Measurements from ENCODE around the gene OR52E4.

The OR52E4 gene

GRCh38 chr11:5878564-5878963, 1.9 kb upstream of the OR52E4 start:
- WGBS, 2 experiments = 90% methylated on average over 2 of the region's 2 CpGs; no CpG with 5 or more reads in 1 of the 2 experiments
- no peaks in the 10 kb centered on the region for H3K36me3 ChIP-seq (ENCODE audit: control insufficient read depth, insufficient read depth, low read length)
- H3K9me3 ChIP-seq (ENCODE audit: control insufficient read depth, low read length) = no peaks in the 10 kb centered on the region
- no peak overlapping the region for H3K4me3 ChIP-seq (ENCODE audit: insufficient read depth, low read depth, low read length)
- H3K4me1 ChIP-seq (ENCODE audit: control insufficient read depth, insufficient read depth, low read length) = no peaks in the 10 kb centered on the region
- no peak overlapping the region for H3K27ac ChIP-seq (ENCODE audit: insufficient read depth, low read depth, low read length, poor library complexity, severe bottlenecking)
- H3K27me3 ChIP-seq (ENCODE audit: control insufficient read depth, insufficient read depth, low read length, poor library complexity, severe bottlenecking) = no peaks in the 10 kb centered on the region

GRCh38 chr11:5881756-5882155, 1.3 kb downstream of the OR52E4 start:
- H3K27me3 ChIP-seq (ENCODE audit: control insufficient read depth, insufficient read depth, low read length, poor library complexity, severe bottlenecking) = no peaks in the 10 kb centered on the region
- H3K4me1 ChIP-seq (ENCODE audit: control insufficient read depth, insufficient read depth, low read length) = no peaks in the 10 kb centered on the region
- H3K36me3 ChIP-seq (ENCODE audit: control insufficient read depth, insufficient read depth, low read length) = no peaks in the 10 kb centered on the region
- no peak overlapping the region for H3K4me3 ChIP-seq (ENCODE audit: insufficient read depth, low read depth, low read length)
- H3K27ac ChIP-seq (ENCODE audit: insufficient read depth, low read depth, low read length, poor library complexity, severe bottlenecking) = no peak overlapping the region
- H3K9me3 ChIP-seq (ENCODE audit: control insufficient read depth, low read length) = no peaks in the 10 kb centered on the region

GRCh38 chr11:5887172-5887571, 6.7 kb downstream of the OR52E4 start:
- 95 to 100% methylated on average over 2 of the region's 3 CpGs for WGBS, 2 experiments
- Histone ChIP-seq H3K9me3 (ENCODE audit: control insufficient read depth, low read length) (no peaks in the 10 kb centered on the region), H3K27ac (ENCODE audit: insufficient read depth, low read depth, low read length, poor library complexity, severe bottlenecking) (no peak overlapping the region), H3K36me3 (ENCODE audit: control insufficient read depth, insufficient read depth, low read length) (no peaks in the 10 kb centered on the region), H3K4me3 (ENCODE audit: insufficient read depth, low read depth, low read length) (no peak overlapping the region), H3K27me3 (ENCODE audit: control insufficient read depth, insufficient read depth, low read length, poor library complexity, severe bottlenecking) (no peaks in the 10 kb centered on the region), H3K4me1 (ENCODE audit: control insufficient read depth, insufficient read depth, low read length) (no peaks in the 10 kb centered on the region)

- 92 to 100% methylated on average over 1 of the region's 1 CpG for WGBS, 2 experiments
- H3K4me1 ChIP-seq (ENCODE audit: control insufficient read depth, insufficient read depth, low read length) = no peaks in the 10 kb centered on the region
- H3K27ac ChIP-seq (ENCODE audit: insufficient read depth, low read depth, low read length, poor library complexity, severe bottlenecking) = no peak overlapping the region
These were observed 7.2 kb downstream of the OR52E4 start for GRCh38 chr11:5887661-5888060.

GRCh38 chr11:5891216-5891800, 10.9 kb downstream of the OR52E4 start:
- WGBS, 2 experiments = 81 to 82% methylated on average over 3 to 4 of the region's 4 CpGs

More at GRCh38 chr11:5887661-5888060, 7.2 kb downstream of the OR52E4 start:
- H3K9me3 ChIP-seq (ENCODE audit: control insufficient read depth, low read length) = no peaks in the 10 kb centered on the region
- no peak overlapping the region for H3K4me3 ChIP-seq (ENCODE audit: insufficient read depth, low read depth, low read length)
- no peaks in the 10 kb centered on the region for H3K36me3 ChIP-seq (ENCODE audit: control insufficient read depth, insufficient read depth, low read length)
- H3K27me3 ChIP-seq (ENCODE audit: control insufficient read depth, insufficient read depth, low read length, poor library complexity, severe bottlenecking) = no peaks in the 10 kb centered on the region

GRCh38 chr11:5892908-5893307, 12.5 kb downstream of the OR52E4 start, which contains the start of gene OR52E5:
TSS of gene OR52E5 (plus strand) at chr11:5893208. CDS start at chr11:5900777, 7,569 bp downstream.
- no peaks in the 10 kb centered on the region for H3K36me3 ChIP-seq (ENCODE audit: control insufficient read depth, insufficient read depth, low read length)
- 91 to 92% methylated on average over 3 of the region's 3 CpGs for WGBS, 2 experiments
- H3K27me3 ChIP-seq (ENCODE audit: control insufficient read depth, insufficient read depth, low read length, poor library complexity, severe bottlenecking) = no peaks in the 10 kb centered on the region
- H3K9me3 ChIP-seq (ENCODE audit: control insufficient read depth, low read length) = no peaks in the 10 kb centered on the region
- H3K27ac ChIP-seq (ENCODE audit: insufficient read depth, low read depth, low read length, poor library complexity, severe bottlenecking) = no peak within 1 kb of the TSS
- H3K4me3 ChIP-seq (ENCODE audit: insufficient read depth, low read depth, low read length) = no peak within 1 kb of the TSS
- H3K4me1 ChIP-seq (ENCODE audit: control insufficient read depth, insufficient read depth, low read length) = no peaks in the 10 kb centered on the region

More at GRCh38 chr11:5891216-5891800, 10.9 kb downstream of the OR52E4 start:
- H3K27ac ChIP-seq (ENCODE audit: insufficient read depth, low read depth, low read length, poor library complexity, severe bottlenecking) = no peak overlapping the region
- H3K36me3 ChIP-seq (ENCODE audit: control insufficient read depth, insufficient read depth, low read length) = no peaks in the 10 kb centered on the region
- no peak overlapping the region for H3K4me3 ChIP-seq (ENCODE audit: insufficient read depth, low read depth, low read length)
- H3K4me1 ChIP-seq (ENCODE audit: control insufficient read depth, insufficient read depth, low read length) = no peaks in the 10 kb centered on the region
- no peaks in the 10 kb centered on the region for H3K27me3 ChIP-seq (ENCODE audit: control insufficient read depth, insufficient read depth, low read length, poor library complexity, severe bottlenecking)
- no peaks in the 10 kb centered on the region for H3K9me3 ChIP-seq (ENCODE audit: control insufficient read depth, low read length)

GRCh38 chr11:5899534-5899933, 19.1 kb downstream of the OR52E4 start:
- Histone ChIP-seq H3K27ac (ENCODE audit: insufficient read depth, low read depth, low read length, poor library complexity, severe bottlenecking) (no peak overlapping the region), H3K36me3 (ENCODE audit: control insufficient read depth, insufficient read depth, low read length) (no peaks in the 10 kb centered on the region), H3K4me3 (ENCODE audit: insufficient read depth, low read depth, low read length) (no peak overlapping the region), H3K27me3 (ENCODE audit: control insufficient read depth, insufficient read depth, low read length, poor library complexity, severe bottlenecking) (no peaks in the 10 kb centered on the region), H3K9me3 (ENCODE audit: control insufficient read depth, low read length) (no peaks in the 10 kb centered on the region), H3K4me1 (ENCODE audit: control insufficient read depth, insufficient read depth, low read length) (no peaks in the 10 kb centered on the region)
- WGBS, 2 experiments = 86% methylated on average over 2 of the region's 2 CpGs

- Histone ChIP-seq H3K27ac (ENCODE audit: insufficient read depth, low read depth, low read length, poor library complexity, severe bottlenecking) (no peak overlapping the region), H3K9me3 (ENCODE audit: control insufficient read depth, low read length) (no peaks in the 10 kb centered on the region), H3K4me1 (ENCODE audit: control insufficient read depth, insufficient read depth, low read length) (no peaks in the 10 kb centered on the region), H3K4me3 (ENCODE audit: insufficient read depth, low read depth, low read length) (no peak overlapping the region), H3K36me3 (ENCODE audit: control insufficient read depth, insufficient read depth, low read length) (no peaks in the 10 kb centered on the region), H3K27me3 (ENCODE audit: control insufficient read depth, insufficient read depth, low read length, poor library complexity, severe bottlenecking) (no peaks in the 10 kb centered on the region)
- 78 to 84% methylated on average over 2 of the region's 2 CpGs for WGBS, 2 experiments
These were observed 30.1 kb downstream of the OR52E4 start for GRCh38 chr11:5910540-5910939.

GRCh38 chr11:5922749-5923426, 42.5 kb downstream of the OR52E4 start:
- Histone ChIP-seq H3K36me3 (ENCODE audit: control insufficient read depth, insufficient read depth, low read length) (no peaks in the 10 kb centered on the region), H3K27me3 (ENCODE audit: control insufficient read depth, insufficient read depth, low read length, poor library complexity, severe bottlenecking) (no peaks in the 10 kb centered on the region), H3K27ac (ENCODE audit: insufficient read depth, low read depth, low read length, poor library complexity, severe bottlenecking) (no peak overlapping the region), H3K4me3 (ENCODE audit: insufficient read depth, low read depth, low read length) (no peak overlapping the region), H3K9me3 (ENCODE audit: control insufficient read depth, low read length) (peaks cover 2% of the 10 kb centered on the region), H3K4me1 (ENCODE audit: control insufficient read depth, insufficient read depth, low read length) (no peaks in the 10 kb centered on the region)
- WGBS, 2 experiments = 88 to 91% methylated on average over 2 of the region's 2 CpGs

GRCh38 chr11:5923427-5923776, 43.0 kb downstream of the OR52E4 start:
- Histone ChIP-seq H3K4me1 (ENCODE audit: control insufficient read depth, insufficient read depth, low read length) (no peaks in the 10 kb centered on the region), H3K27me3 (ENCODE audit: control insufficient read depth, insufficient read depth, low read length, poor library complexity, severe bottlenecking) (no peaks in the 10 kb centered on the region), H3K36me3 (ENCODE audit: control insufficient read depth, insufficient read depth, low read length) (no peaks in the 10 kb centered on the region), H3K4me3 (ENCODE audit: insufficient read depth, low read depth, low read length) (no peak overlapping the region), H3K9me3 (ENCODE audit: control insufficient read depth, low read length) (peaks cover 2% of the 10 kb centered on the region), H3K27ac (ENCODE audit: insufficient read depth, low read depth, low read length, poor library complexity, severe bottlenecking) (no peak overlapping the region)

Measured in ectodermal cell (in vitro differentiated cells).